Keratinocyte (primary cell): ENCODE data around the gene NRP1. TPM values are rescaled to one million over a fixed set of nuclear protein-coding genes. Genes with fewer than 3 reads are reported as not detected.

Source experiments
- DNase-seq: peaks from one replicate; pipeline ENCODE4 v3.0.0-alpha.2; 2011; ENCODE audit warnings: low read depth, missing footprints, low spot score
- FAIRE-seq: peaks from 2 replicates; lab custom pipeline; 2011; peaks lifted over from hg19 to GRCh38; lab: Jason Lieb, UNC
- H2AFZ ChIP-seq: 2 replicates; pipeline ENCODE4 v1.6.0; 2012; ENCODE audit warnings: low read length, control low read depth, inconsistent platforms; ENCODE audit not compliant: control insufficient read depth
- H3K27ac ChIP-seq: 2 replicates; pipeline ENCODE4 v1.5.1; 2011; ENCODE audit warnings: low read length; ENCODE audit not compliant: control insufficient read depth, insufficient read depth
- H3K27me3 ChIP-seq: 3 replicates; pipeline ENCODE4 v1.6.0; 2011; ENCODE audit warnings: low read length; ENCODE audit not compliant: control insufficient read depth, insufficient read depth; ENCODE audit errors: extremely low read depth
- H3K36me3 ChIP-seq, 2 experiments: 2 replicates in 1 of 2; 3 replicates in 1 of 2; pipeline ENCODE4 v1.5.1; 2011; ENCODE audit warnings: low read length in 2 of 2, mild to moderate bottlenecking in 1 of 2; ENCODE audit not compliant: control insufficient read depth in 2 of 2, insufficient read depth in 2 of 2; ENCODE audit errors: extremely low read depth in 1 of 2
- H3K4me1 ChIP-seq: 3 replicates; pipeline ENCODE4 v1.5.1; 2011; ENCODE audit warnings: low read length; ENCODE audit not compliant: control insufficient read depth, insufficient read depth; ENCODE audit errors: extremely low read depth
- H3K4me2 ChIP-seq: 3 replicates; pipeline ENCODE4 v1.6.0; 2011; ENCODE audit warnings: low read depth, low read length; ENCODE audit not compliant: control insufficient read depth, insufficient read depth; ENCODE audit errors: extremely low read depth
- H3K4me3 ChIP-seq, 3 experiments: fragments of 200-600 bp in 1 of 3; sonication (generic) in 1 of 3; 2 replicates in 2 of 3; 3 replicates in 1 of 3; pipeline ENCODE4 v1.5.1; 2011 to 2016; ENCODE audit warnings: low read length in 3 of 3, mild to moderate bottlenecking in 3 of 3, control low read depth in 2 of 3, inconsistent platforms in 1 of 3, low read depth in 1 of 3, mixed read lengths in 1 of 3, mixed run types in 1 of 3, moderate library complexity in 1 of 3; ENCODE audit not compliant: control insufficient read depth in 2 of 3, insufficient read depth in 2 of 3; ENCODE audit errors: extremely low read depth in 1 of 3
- H3K79me2 ChIP-seq: 2 replicates; pipeline ENCODE4 v1.6.0; 2012; ENCODE audit warnings: low read length; ENCODE audit not compliant: control insufficient read depth, insufficient read depth
- H3K9ac ChIP-seq: 3 replicates; pipeline ENCODE4 v1.6.0; 2011; ENCODE audit warnings: low read length; ENCODE audit not compliant: control insufficient read depth, insufficient read depth; ENCODE audit errors: extremely low read depth
- H3K9me1 ChIP-seq: 3 replicates; pipeline ENCODE4 v1.6.0; 2011; ENCODE audit warnings: low read length; ENCODE audit not compliant: control insufficient read depth, insufficient read depth; ENCODE audit errors: extremely low read depth
- H3K9me3 ChIP-seq: 2 replicates; pipeline ENCODE4 v1.5.1; 2012; ENCODE audit warnings: low read depth, low read length; ENCODE audit not compliant: control insufficient read depth
- H4K20me1 ChIP-seq: 3 replicates; pipeline ENCODE4 v1.6.0; 2011; ENCODE audit warnings: low read length; ENCODE audit not compliant: control insufficient read depth, insufficient read depth; ENCODE audit errors: extremely low read depth
- CTCF ChIP-seq, 3 experiments: IDR thresholded peaks in 1 of 3; conservative IDR thresholded peaks in 1 of 3; optimal IDR thresholded peaks in 1 of 3; 2 replicates in 2 of 3; 3 replicates in 1 of 3; pipeline versions ENCODE3 to v1.5.1; 2011; ENCODE audit warnings: low read length in 3 of 3, mild to moderate bottlenecking in 3 of 3, moderate library complexity in 2 of 3, control low read depth in 1 of 3, inconsistent platforms in 1 of 3; ENCODE audit not compliant: insufficient read depth in 2 of 3; ENCODE audit errors: extremely low read depth in 1 of 3
- EZH2 ChIP-seq: IDR thresholded peaks from one replicate; pipeline ENCODE4 v1.6.1; 2012; ENCODE audit warnings: inconsistent platforms, mild to moderate bottlenecking, low read length, moderate library complexity
- dilution Hi-C: fragments of 300-500 bp; cut with MboI; formaldehyde crosslinking; loops from one replicate; pipeline ENCODE4 v1.7.0; 2020; ENCODE audit warnings: low sequenced_read_pairs; ENCODE audit not compliant: extremely low pct_ligation_motif_present
- polyA plus RNA-seq, 5 experiments: library from polyadenylated mRNA; depleted of rRNA in 3 of 5; stranded (reverse) in 3 of 5; stranded (forward) in 1 of 5; unstranded in 1 of 5; fragments of >200 nt; gene quantifications; 1 replicate in 1 of 5; 2 replicates in 3 of 5; 3 replicates in 1 of 5; pipeline versions ENCODE4 v1.2.1 to v1.2.3, GENCODE V29; 2011 to 2012; ENCODE audit warnings: missing spikeins in 2 of 5, low read depth in 1 of 5, low replicate concordance in 1 of 5

The NRP1 gene
- polyA plus RNA-seq, 1 donor (not counting 4 experiments of a cell fraction or from before 2014, with no cell fraction given): 36.2 TPM

DNA sequence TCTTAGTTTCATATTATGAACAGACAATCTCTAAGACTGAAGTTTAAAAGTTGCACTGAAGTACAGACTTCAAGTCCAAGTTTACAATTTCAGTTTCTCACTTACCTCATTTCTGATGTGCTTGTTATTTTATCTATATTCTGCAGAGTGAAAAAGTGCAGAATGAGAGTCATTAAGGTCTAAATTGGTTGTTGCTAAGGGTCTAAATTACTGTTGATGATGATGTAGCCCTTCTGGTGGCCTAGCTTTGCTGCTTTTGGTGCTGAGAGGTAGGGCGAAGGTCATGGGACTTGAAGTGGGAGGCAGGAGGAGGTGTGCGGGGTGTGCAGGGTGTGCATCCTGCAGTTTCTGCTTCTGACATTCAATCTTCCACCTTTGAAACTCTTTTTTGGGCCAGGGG lies 38.8 kb upstream of the NRP1 start:
- dilution Hi-C loops: no loop called here
- Histone ChIP-seq H3K4me2 (no peak overlapping the region), H3K4me3 (no peak overlapping the region), H3K36me3 (no peaks in the 10 kb centered on the region), H3K27me3 (no peaks in the 10 kb centered on the region), H2AFZ (no peak overlapping the region), H3K4me1 (peaks cover 20% of the 10 kb centered on the region), H4K20me1 (no peaks in the 10 kb centered on the region), H3K27ac (no peak overlapping the region), H3K9me3 (peaks cover 3% of the 10 kb centered on the region), H3K79me2 (no peaks in the 10 kb centered on the region), H3K9ac (no peak overlapping the region), H3K9me1 (no peaks in the 10 kb centered on the region)
- DNase-seq (no peak), FAIRE-seq (no peak)
- TF ChIP-seq EZH2: no peak

DNA sequence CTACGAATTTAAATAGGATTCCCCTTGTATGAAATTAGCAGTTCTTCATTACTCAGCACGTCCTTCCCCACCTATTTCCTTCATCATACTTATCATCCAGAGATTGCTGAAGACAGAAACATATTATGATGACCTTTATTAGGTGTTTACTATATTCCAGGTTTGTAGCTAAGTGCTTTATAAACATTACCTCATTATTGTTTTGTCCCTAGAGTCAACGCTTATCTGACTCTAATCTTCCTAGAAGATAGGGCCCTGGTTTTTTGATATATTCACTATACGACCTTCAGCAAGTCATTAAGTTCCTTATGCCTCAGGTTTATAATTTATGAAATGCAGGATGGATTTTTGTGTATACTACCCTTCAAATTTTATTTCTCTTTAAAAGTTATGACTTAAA lies 36.8 kb upstream of the NRP1 start:
- H3K27ac ChIP-seq: no peak overlapping the region
- H3K9me1 ChIP-seq: no peaks in the 10 kb centered on the region
- H2AFZ ChIP-seq: no peak overlapping the region
- H3K4me1 ChIP-seq: peaks cover 7% of the 10 kb centered on the region
- dilution Hi-C loops: no loop called here
- no peaks in the 10 kb centered on the region for H4K20me1 ChIP-seq
- no peaks in the 10 kb centered on the region for H3K36me3 ChIP-seq
- H3K4me3 ChIP-seq: no peak overlapping the region
- no peaks in the 10 kb centered on the region for H3K27me3 ChIP-seq
- H3K4me2 ChIP-seq: no peak overlapping the region
- DNase-seq: no peak
- H3K79me2 ChIP-seq: no peaks in the 10 kb centered on the region
- H3K9me3 ChIP-seq: peaks cover 19% of the 10 kb centered on the region
- TF ChIP-seq EZH2 (no peak), CTCF (optimal IDR thresholded peaks at IDR 0.05 in 1 of 3, IDR thresholded peaks at IDR 0.05 in 1 of 3, conservative IDR thresholded peaks at IDR 0.05 in 1 of 3; ENCODE audit: extremely low read depth in 1 of 3, insufficient read depth in 2 of 3, low read length in 3 of 3) (no peak)
- FAIRE-seq: no peak
- H3K9ac ChIP-seq: no peak overlapping the region

- Histone ChIP-seq H3K27ac (no peak overlapping the region), H2AFZ (no peak overlapping the region), H3K79me2 (no peaks in the 10 kb centered on the region), H3K4me3 (no peak overlapping the region), H3K36me3 (no peaks in the 10 kb centered on the region), H3K9me3 (peaks cover 19% of the 10 kb centered on the region), H3K4me2 (no peak overlapping the region), H3K9ac (no peak overlapping the region), H3K27me3 (no peaks in the 10 kb centered on the region), H3K9me1 (no peaks in the 10 kb centered on the region), H3K4me1 (peaks cover 11% of the 10 kb centered on the region), H4K20me1 (no peaks in the 10 kb centered on the region)
- FAIRE-seq (no peak), DNase-seq (no peak)
- dilution Hi-C loops: no loop called here
- TF ChIP-seq EZH2 (no peak), CTCF (optimal IDR thresholded peaks at IDR 0.05 in 1 of 3, IDR thresholded peaks at IDR 0.05 in 1 of 3, conservative IDR thresholded peaks at IDR 0.05 in 1 of 3; ENCODE audit: extremely low read depth in 1 of 3, insufficient read depth in 2 of 3, low read length in 3 of 3) (no peak)
These were observed 36.0 kb upstream of the NRP1 start for GRCh38 chr10:33370434-33370930.
